WTC11 (cell line): Measurements from ENCODE around the gene SORCS1.

Source experiments
- MXD4 ChIP-seq: fragments of 250-450 bp; sonication (Bioruptor Pico); IDR thresholded peaks from 2 replicates; pipeline ENCODE4 v1.8.0; 2021; ENCODE audit warnings: mild to moderate bottlenecking, moderate library complexity, borderline replicate concordance
- NFYB ChIP-seq: sonication (generic); formaldehyde crosslinking; conservative IDR thresholded peaks from 2 replicates; pipeline ENCODE4 v1.8.0; 2022; ENCODE audit warnings: low read depth, missing genetic modification reagents

DNA sequence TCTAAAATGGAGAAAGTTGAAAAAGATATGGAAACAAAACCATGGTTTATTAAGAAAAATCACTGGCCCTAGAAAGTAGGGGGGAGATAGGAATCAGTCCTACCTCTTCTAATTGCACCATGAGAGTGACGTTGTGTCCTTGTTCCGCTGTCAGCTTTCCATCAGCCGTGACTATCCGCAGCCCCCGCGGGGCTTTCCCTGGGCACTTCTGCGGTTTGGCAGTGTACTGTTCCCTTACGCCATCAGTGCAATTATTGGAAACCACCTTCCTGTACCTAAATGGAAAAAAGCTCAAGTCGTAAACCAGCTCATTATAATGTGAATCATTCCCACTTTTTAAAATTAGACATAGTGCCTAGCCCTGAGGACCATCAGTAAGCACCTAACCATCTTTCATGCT, 512.2 kb downstream of the SORCS1 start:
- TF ChIP-seq MXD4 (CRISPR knock-in tag) (no peak), NFYB (CRISPR knock-in tag) (no peak)
